DND-41 (cell line): Measurements from ENCODE around the gene TMEM214.

Source experiments
- CTCF ChIP-seq: IDR thresholded peaks from 2 replicates; pipeline ENCODE4 v1.5.1; 2012; ENCODE audit warnings: borderline replicate concordance, low read length, moderate library complexity, mild to moderate bottlenecking; ENCODE audit not compliant: poor library complexity, severe bottlenecking; ENCODE audit errors: extremely low read depth
- EZH2 ChIP-seq: IDR thresholded peaks from 3 replicates; pipeline ENCODE4 v1.6.1; 2012; ENCODE audit warnings: borderline replicate concordance, low read depth, mild to moderate bottlenecking, moderate library complexity, low read length, inconsistent platforms; ENCODE audit not compliant: severe bottlenecking

- no peak for TF ChIP-seq EZH2
- TF ChIP-seq CTCF, result no peak
These were observed 6.0 kb downstream of the TMEM214 start for GRCh38 chr2:27038631-27039339.
